Muscle of back (tissue), 11 donors: ENCODE results near the gene GPBAR1. TPM values are rescaled to one million over a fixed set of nuclear protein-coding genes. Genes with fewer than 3 reads are reported as not detected.

Source experiments
- DNase-seq, 3 donors: peaks; one replicate each; pipeline versions ENCODE4 v3.0.0 to v3.0.0-alpha.2; 2013
- polyA plus RNA-seq, 10 donors: library from polyadenylated mRNA; unstranded; fragments of 120-200 nt; gene quantifications; one replicate each; pipeline ENCODE4 v1.2.1, GENCODE V29; 2013; ENCODE audit not compliant: insufficient read length in 10 of 10

Gene GPBAR1
- polyA plus RNA-seq, 10 donors = 1.4 to 3.2 (median 2.0) TPM

DNA sequence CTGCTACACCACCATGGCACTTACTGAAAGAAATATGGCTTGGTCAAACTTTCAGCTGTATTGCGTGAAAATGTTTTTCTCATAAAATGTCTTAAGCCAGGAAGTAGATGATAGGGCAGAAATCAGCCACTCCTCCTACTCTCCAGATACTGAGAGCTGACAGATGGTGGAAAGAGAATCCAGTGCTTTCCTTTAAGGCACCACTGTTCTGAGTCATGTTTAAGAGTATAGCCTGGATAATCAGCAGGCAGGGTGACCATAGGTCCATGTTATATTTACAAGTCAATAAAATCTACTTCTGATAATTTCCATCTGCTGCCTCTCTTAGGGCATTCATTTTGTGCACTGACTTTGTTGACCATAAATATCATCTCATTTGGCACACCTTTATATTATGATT lies 21.9 kb upstream of the GPBAR1 start:
- DNase-seq = no peak

DNA sequence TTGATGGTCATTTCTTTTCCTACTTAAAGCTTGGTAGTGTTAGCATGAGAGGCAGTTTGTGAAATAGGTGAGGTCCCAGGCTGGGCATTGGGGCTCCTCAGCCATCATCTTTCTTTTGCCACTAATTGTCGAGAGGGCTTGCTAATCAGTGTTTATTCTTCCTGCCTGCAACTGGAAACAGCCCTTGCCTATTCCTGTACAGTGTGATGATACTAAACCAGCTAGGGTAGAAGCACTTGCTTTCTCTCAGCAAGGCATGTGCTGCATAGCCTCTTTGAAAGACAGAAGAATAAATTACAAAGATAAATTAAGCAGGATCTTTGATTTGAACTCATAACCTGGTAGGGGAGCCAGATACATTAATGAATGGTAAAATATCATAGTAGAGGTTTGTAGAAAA lies 16.6 kb upstream of the GPBAR1 start:
- DNase-seq = no peak

DNA sequence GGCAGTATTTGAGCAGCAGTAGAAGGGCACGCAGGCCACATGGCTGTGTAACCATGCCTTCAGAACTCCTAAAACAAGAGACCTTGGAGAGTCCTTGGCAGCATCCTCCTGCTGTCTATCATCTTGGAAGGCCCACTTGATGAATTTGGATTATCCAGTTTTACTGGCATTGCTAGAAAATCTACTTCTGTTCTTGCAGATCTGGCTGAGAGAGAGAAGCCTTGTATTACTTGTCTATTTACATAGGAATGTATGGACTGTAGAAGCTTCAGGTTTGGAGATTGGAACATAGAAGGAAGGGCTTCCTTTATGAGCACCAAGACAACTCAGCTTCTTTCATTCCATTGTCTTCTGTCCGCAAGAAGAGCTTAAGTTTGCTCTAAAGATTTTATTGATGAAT lies 16.1 kb upstream of the GPBAR1 start:
- DNase-seq = no peak

DNA sequence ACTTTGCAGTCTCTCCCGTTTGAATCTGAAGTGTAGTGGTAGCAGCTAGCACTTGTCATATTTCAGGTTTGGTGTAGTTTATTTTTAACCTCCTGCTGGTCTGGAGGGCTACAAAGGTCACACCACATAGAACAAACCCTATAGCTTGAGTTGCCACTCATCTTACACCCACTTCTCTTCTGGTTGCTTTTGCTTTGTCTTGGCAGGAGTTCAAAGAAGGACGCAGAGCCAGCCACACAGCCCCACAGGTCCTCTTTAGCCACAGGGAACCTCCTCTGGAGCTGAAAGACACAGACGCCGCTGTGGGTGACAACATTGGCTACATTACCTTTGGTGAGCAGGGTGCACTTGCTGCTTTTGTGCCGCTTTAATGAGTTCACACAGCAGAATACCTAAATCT lies 15.6 kb upstream of the GPBAR1 start:
- DNase-seq = no peak

DNA sequence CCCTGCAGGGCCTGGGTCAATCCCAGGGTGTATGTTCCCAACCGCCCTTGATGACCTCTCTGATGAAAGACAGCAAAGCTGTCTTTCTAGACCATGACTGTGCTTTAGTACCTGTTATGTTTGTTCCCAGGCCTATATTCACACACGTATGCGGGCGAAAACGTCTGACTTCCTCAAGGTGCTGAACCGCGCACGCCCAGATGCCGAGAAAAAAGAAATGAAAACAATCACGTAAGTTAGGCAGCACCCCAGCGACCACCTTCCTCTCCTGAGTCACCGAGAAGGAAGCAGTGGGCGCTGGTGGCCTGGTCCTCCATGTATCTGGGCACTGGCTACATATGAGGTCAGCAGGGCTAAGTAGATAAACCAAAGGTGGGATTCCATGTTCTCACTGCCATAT lies 11.1 kb upstream of the GPBAR1 start:
- no peak for DNase-seq

DNA sequence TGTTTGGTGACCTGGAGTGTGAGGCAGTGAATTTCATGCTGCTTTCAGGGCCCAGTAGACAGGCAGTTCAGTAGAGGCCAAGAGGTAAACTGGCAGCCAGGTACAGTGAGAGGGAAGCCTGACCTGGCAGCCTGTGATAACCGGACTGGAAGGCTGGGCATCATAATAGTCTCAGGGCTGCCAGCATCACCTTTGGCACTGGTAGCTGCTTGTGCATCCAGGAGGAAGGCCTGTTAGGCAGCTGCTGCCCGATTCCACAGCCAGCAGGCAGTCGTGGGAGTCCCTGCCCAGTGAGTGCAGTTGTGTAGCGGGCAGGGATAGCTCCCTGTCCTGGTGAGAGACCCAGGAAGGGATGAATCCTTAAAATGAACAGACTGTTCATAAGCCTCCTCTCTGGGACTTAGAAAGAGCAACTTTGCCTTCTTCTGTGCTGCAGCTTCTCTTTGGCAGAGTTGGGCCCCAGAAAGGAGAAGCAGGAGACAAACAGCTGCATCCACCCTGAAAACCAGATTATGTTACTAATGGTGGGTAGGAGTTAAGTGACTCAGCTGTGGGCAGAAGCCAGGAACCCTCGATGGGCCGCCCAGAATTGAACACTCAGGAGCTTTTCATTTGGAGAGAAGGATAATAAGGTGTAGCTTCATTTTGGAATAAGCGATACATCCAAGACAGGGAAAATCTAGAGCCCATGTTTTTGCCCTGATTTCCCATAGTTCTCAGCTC lies 8.1 kb upstream of the GPBAR1 start:
- DNase-seq = peak in 1 of 3 donors; percentile 35

DNA sequence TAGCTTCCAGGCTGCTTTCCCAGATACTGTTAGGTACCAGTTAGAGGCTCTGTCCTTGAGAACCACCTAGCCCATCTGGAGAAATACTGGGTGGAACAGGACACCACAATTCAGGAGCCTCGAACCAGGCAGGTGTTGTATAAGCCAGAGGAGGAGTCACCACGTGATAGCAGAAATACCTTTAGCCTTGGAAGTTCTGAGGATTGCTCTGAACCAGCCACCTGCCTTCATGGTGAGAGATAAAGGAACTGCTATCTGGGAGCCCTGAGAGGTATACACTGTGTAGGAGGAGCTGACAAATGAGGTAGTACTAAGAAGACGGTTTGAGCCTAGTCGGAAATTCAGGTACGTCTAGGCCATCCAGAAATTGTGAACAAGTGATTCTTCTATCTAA lies 7.6 kb upstream of the GPBAR1 start:
- DNase-seq = no peak

DNA sequence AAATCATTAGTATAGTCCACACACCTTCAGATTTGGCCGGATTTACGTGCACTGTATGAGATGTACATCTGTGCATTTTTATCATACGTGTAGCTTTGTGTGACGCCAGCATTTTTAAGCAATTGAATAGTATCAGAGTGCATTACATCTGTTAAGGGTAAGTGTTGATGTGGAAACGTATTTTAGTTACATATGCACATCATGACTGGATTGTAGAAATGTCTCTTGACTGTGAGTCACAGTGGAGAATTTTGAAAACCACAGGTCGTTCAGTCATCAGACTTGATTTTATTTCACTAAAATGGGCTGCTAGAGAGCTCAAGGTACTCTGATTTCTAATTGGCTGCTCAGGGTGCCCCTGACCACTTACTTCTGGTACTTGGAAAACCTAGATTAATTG lies 5.4 kb upstream of the GPBAR1 start:
- no peak for DNase-seq

DNA sequence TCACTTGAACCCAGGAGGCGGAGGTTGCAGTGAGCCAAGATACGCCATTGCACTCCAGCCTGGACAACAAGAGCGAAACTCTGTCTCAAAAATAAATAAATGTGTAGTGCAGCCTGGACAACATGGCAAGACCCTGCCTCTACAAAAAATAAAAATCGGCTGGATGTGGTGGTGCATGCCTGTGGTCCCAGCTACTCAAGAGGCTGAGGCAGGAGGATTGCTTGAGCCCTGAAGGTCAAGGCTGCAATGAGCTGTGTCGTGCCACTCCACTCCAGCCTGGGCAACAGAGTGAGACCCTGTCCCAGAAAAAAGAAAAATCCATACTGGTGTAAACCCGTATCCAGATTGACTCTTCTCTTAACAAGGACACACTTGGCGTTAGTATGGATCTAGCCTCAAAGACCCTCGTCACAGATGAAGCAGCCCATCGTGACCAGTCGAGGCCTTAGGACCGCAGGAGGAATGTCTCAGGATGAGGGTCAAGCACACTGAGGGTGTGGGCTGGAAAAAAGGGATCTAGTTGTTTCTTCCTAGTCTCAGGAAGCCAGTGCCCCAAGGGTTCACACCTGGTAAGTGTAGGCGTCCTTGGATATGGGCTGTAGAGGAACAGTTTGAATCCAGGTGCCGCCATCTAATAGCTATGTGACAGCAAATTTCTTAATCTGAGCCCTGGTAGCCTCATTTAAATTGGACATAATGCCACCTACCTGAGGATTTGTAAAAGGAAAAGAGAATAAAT lies 4.0 kb upstream of the GPBAR1 start:
- no peak for DNase-seq

DNA sequence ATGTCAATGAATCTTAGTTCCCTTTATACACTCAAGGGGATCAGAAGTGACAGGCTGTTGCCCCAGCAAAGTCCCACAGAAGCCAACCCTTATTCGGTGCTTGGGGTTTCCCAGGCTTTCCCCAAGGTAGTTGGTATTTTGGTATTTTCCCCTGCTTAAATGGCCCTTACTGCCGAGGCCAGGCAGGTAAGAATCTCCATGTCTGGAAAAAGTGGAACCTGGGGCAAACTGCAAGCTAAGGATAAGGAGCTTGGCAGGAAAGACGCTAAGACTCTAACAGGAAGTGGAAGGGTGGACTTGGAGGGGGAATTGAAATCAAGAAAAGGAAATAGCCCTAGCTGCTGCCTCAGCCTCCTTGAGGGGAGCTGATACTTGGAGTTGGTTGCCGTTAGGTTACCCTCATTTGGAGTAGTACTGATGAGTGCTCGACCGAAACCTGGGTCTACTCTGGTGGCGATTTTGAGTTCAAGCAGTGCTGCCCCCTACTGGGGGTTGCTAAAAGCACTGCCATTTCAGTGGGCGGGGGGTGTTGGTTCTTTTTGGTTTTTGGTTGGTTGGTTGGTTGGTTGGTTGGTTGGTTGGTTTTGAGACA lies 3.3 kb upstream of the GPBAR1 start:
- DNase-seq = peak in 1 of 3 donors; percentile 40

DNA sequence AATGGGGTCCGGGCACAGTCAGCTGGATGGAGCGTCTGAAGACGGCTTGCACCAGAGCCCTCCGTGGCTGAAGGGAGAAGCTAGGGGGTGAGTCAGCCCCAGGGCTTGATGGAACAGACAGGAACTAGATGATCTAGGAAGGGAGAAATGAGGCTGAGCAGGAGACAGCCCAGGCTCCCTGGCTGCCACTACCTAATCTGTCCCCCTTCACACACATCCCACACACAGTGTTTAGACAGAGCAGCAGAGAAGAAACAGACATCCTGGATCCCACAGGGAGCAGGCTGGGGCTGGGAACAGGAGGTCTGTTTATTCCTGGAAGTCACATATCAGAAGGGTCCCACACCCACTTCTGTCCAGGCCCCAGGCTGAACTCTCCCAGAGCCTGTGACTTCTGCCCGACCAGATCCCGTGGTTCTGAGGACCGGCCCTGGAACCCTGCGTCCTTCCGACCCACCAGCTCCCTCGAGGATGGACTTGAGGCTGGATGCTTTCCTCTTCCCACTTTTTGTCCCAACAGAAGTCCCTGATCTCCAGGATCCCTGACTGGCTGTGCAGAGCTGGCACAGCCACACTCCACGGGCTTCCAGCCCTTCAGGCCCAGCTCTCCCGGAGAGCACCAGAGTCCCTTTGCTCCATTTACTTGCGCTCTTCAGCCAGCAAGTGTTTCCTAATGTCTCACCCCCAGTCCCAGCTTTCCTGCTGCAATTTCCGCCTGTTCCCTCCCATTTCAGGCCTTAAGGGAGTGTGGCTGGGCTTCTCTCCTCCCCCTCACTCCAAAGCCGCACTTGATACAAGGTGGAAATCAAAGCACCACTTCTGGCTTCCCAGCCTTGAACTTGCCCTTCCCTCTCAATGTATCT lies 1.5 kb upstream of the GPBAR1 start:
- peak in 1 of 3 donors; percentile 74 for DNase-seq

DNA sequence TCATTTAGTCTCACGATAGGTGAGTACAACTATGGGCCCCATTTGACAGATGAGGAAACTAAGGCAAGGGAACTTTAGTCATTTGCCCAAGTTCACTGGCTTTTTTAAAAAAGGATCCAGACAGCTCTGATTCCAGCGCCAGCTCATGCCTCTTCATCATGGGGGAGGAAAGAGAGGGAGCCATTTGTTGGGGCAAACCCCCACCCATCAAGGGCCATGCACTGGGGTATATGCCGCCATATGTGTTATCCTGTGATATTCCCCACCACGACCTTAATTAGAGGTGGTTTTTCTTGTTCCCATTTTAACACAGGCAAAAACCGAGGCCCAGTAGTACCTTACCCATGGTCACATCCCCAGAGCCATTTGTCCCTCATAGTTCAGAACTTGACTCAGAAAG lies 649 bp upstream of the GPBAR1 start:
- no peak for DNase-seq

DNA sequence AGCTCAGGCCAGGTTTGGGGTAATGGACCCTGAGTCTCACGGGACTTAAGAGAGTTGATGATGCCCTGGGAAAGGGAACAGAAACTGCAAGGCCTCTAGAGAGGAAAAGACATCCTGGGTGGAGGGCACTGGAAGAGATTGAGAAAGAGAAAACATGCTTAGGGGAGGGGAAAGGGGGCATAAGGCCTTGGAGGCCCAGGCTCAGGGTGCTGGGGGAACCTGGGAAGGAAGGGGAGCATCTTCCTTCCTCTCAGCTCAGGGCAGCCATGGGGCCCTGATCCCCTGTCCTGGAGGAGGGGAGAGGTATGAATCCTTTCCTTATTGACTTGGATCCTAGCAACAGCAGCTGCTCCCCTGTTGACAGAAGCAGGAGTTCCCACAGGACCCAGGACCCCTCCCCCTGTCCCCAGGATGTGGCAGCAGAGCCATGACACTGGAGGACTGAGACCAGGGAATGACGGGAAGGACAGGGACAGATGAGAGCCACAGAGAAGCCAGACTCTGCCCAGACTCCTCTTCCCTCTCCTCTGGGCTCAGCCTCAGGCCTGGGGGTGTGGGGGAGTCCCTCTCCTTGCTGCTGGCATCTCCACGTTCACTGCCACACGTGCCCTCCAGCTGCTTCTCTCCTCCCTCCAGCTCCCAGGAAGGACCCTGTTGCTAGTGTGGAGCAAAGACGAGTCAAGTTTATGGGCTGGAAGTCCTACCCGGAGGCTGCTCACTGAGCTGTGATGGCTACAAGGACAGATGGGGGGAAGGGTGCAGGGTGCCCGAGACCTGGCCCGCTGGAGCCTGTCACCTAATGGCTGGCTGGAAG lies 815 bp downstream of the GPBAR1 start:
- DNase-seq = peak in 1 of 3 donors; percentile 48

DNA sequence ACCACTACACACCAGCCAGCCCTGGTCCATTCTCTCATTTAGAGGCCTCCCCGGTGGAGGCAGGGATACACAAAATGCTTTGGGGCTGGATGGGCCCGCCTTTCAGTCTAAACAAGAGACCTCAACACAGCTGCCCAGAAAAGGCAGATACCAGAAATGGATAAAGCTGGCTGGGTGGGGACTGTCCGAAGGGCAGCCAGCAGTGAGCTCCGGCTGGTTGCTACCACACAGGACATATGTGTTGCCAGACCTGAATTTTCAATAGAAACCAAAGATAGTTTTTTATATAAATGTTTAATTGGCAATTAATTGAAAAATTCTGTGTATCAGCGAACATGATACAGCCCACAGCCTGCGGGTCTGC lies 1.4 kb downstream of the GPBAR1 start:
- no peak for DNase-seq

DNA sequence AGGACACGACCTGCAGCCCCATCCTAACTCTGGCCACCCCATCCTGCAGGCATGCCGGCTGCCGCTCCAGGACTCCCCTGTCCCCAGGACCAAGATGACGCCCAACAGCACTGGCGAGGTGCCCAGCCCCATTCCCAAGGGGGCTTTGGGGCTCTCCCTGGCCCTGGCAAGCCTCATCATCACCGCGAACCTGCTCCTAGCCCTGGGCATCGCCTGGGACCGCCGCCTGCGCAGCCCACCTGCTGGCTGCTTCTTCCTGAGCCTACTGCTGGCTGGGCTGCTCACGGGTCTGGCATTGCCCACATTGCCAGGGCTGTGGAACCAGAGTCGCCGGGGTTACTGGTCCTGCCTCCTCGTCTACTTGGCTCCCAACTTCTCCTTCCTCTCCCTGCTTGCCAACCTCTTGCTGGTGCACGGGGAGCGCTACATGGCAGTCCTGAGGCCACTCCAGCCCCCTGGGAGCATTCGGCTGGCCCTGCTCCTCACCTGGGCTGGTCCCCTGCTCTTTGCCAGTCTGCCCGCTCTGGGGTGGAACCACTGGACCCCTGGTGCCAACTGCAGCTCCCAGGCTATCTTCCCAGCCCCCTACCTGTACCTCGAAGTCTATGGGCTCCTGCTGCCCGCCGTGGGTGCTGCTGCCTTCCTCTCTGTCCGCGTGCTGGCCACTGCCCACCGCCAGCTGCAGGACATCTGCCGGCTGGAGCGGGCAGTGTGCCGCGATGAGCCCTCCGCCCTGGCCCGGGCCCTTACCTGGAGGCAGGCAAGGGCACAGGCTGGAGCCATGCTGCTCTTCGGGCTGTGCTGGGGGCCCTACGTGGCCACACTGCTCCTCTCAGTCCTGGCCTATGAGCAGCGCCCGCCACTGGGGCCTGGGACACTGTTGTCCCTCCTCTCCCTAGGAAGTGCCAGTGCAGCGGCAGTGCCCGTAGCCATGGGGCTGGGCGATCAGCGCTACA lies 2.1 kb downstream of the GPBAR1 start:
- DNase-seq = no peak

DNA sequence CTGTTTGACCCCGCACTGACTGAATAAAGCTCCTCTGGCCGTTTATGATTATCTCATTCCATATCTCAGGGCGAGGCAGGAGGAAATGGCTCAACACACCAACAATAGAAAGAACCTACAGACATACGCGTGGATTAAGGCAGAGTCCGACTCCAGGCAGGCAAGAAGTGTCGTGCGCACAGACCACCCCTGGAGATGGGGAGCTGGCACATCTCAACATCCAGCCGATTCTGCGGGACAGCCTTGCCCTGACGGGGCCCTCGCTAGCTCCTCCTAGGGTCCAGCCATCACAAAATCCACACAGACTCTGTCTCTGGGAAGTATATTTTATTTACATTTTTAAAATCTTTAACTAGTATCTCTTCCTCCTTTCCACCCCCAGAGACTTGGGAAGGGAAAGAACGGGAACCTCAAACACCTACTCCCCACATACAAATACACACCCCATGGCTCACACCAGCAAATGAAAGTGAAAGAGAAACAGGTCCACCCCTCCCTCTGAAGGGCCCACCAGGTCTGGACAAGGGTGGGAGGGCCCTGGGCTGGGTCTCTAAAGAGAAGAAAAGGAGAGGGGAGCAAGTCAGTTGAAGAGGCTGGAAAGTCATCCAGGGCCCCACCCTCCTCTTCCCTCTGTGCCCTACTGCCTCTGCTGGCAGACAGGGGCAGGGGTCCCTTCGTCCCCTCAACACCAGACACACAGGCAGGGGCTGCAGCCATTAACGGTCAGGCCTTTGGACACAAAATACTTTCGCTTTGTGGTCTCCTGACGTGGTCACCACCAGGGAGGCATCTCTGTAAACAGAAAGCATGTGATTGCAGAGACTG lies 3.2 kb downstream of the GPBAR1 start:
- DNase-seq = no peak

DNA sequence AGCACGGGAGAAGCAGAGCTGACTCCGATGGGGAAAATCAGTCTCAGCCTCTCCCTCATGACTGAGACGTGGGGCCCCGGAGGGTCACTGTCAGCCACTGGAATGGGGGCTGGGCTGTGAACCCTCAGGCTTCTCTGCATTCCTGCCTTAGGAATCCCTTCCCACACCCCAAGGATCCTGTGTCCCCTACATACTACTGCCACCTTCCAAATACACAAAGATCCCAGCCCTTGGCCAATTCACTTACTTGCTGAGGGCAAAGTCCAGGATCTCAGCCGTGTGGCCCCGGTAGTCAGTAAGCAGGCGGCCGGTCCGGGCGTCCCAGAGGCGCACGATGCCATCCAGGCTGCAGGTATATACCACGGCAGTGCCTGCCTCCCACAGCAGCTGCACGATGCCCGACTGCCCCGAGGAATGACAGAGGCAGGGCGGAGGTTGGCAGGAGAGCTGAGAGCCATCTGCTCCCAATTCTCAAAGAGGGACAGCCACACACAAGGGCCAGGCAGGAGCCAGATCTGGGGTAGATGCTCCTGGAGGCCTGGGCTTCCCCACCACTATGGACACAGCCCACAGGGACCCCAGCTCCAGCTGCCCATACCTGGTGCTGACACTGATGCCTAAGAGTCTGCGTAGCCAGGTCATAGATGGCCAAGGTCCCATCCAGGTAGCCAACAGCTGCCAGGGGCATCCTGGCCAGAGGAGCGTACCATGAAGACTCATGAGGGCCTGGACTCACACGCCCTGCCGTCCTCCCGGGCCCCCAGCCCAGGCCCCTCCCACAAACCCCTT lies 4.2 kb downstream of the GPBAR1 start:
- DNase-seq = no peak

DNA sequence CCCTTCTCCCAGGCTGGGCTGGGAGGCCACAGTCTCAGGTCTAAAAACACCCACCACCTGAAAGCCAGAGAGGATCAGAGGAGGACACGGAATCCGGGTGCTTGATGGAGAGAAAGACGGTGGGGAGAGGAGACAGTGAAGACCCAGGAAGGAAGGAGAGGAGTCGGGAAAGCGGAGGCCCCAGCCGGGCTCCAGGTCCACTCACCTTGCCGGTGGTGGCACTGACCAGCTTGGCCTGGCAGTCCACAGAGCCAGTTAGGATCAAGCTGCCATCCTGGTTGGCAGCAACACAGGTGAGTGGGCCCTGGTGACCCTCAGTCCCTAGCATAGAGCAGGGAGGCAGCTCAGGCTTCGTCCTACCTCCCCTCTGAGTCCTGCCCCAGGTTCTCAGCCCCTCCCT lies 4.8 kb downstream of the GPBAR1 start:
- DNase-seq = no peak
